OCI-LY1 (cell line): ENCODE data around the gene SF1.

Source experiments
- H2AFZ ChIP-seq: fragments of 200-600 bp; sonication (generic), shearing (Covaris generic); 2 replicates; pipeline ENCODE4 v1.6.0; 2014; ENCODE audit warnings: antibody characterized with exemption, mild to moderate bottlenecking, low read length
- H3F3A ChIP-seq: fragments of 200-600 bp; sonication (generic), shearing (Covaris generic); 2 replicates; pipeline ENCODE4 v1.6.0; 2014; ENCODE audit warnings: mild to moderate bottlenecking, antibody characterized with exemption, low read length, moderate library complexity; ENCODE audit not compliant: insufficient read depth
- H3K27ac ChIP-seq: fragments of 200-600 bp; sonication (generic); 2 replicates; pipeline ENCODE4 v1.5.1; 2014; ENCODE audit warnings: low read length, mixed run types, mild to moderate bottlenecking, low read depth; ENCODE audit not compliant: poor library complexity, severe bottlenecking
- H3K27me3 ChIP-seq: fragments of 200-600 bp; sonication (generic); 2 replicates; pipeline ENCODE4 v1.6.0; 2014; ENCODE audit warnings: antibody characterized with exemption, mild to moderate bottlenecking, low read length, moderate library complexity; ENCODE audit not compliant: insufficient read depth
- H3K36me3 ChIP-seq: fragments of 200-600 bp; sonication (generic); 2 replicates; pipeline ENCODE4 v1.6.1; 2014; ENCODE audit warnings: mild to moderate bottlenecking, antibody characterized with exemption, low read length, moderate library complexity, mixed read lengths; ENCODE audit not compliant: insufficient read depth
- H3K4me1 ChIP-seq: fragments of 200-600 bp; sonication (generic); 2 replicates; pipeline ENCODE4 v1.5.1; 2014; ENCODE audit warnings: mild to moderate bottlenecking, low read length, moderate library complexity; ENCODE audit not compliant: insufficient read depth, severe bottlenecking
- H3K4me2 ChIP-seq: fragments of 200-600 bp; sonication (generic), shearing (Covaris generic); 2 replicates; pipeline ENCODE4 v1.6.1; 2014; ENCODE audit warnings: low read length
- H3K4me3 ChIP-seq: fragments of 200-600 bp; sonication (generic); 2 replicates; pipeline ENCODE4 v1.5.1; 2014; ENCODE audit warnings: low read length, low read depth, mild to moderate bottlenecking, mixed read lengths; ENCODE audit not compliant: poor library complexity, severe bottlenecking
- H3K79me2 ChIP-seq: fragments of 200-600 bp; shearing (Covaris generic); 2 replicates; pipeline ENCODE4 v1.6.1; 2016; ENCODE audit warnings: mixed run types, low read length, mixed read lengths; ENCODE audit not compliant: insufficient read depth
- H3K9ac ChIP-seq: fragments of 200-600 bp; sonication (generic), shearing (Covaris generic); 2 replicates; pipeline ENCODE4 v1.6.1; 2014; ENCODE audit warnings: mild to moderate bottlenecking, low read length, mixed read lengths
- H3K9me2 ChIP-seq: fragments of 200-600 bp; sonication (generic), shearing (Covaris generic); 2 replicates; pipeline ENCODE4 v1.6.1; 2014; ENCODE audit warnings: low read depth, mild to moderate bottlenecking, low read length, mixed read lengths
- H3K9me3 ChIP-seq: fragments of 200-600 bp; shearing (Covaris generic); 2 replicates; pipeline ENCODE4 v1.6.1; 2014; ENCODE audit warnings: low read length, mixed read lengths
- H4K20me1 ChIP-seq: fragments of 200-600 bp; sonication (generic), shearing (Covaris generic); 2 replicates; pipeline ENCODE4 v1.6.0; 2016; ENCODE audit warnings: mild to moderate bottlenecking, low read length; ENCODE audit not compliant: insufficient read depth
- EZH2 ChIP-seq: fragments of 200-600 bp; sonication (generic), shearing (Covaris generic); IDR thresholded peaks from 2 replicates; pipeline ENCODE4 v1.8.0; 2017; ENCODE audit warnings: borderline replicate concordance, mixed run types, mild to moderate bottlenecking, antibody characterized with exemption, low read length, moderate library complexity, mixed read lengths
- TF ChIP-seq, protein P1 (sequence below): fragments of 200-600 bp; sonication (generic), shearing (Covaris generic); IDR thresholded peaks from 2 replicates; pipeline ENCODE4 v1.5.1; 2017; ENCODE audit warnings: mild to moderate bottlenecking, antibody characterized with exemption, low read length, moderate library complexity, mixed read lengths

SF1 gene

DNA sequence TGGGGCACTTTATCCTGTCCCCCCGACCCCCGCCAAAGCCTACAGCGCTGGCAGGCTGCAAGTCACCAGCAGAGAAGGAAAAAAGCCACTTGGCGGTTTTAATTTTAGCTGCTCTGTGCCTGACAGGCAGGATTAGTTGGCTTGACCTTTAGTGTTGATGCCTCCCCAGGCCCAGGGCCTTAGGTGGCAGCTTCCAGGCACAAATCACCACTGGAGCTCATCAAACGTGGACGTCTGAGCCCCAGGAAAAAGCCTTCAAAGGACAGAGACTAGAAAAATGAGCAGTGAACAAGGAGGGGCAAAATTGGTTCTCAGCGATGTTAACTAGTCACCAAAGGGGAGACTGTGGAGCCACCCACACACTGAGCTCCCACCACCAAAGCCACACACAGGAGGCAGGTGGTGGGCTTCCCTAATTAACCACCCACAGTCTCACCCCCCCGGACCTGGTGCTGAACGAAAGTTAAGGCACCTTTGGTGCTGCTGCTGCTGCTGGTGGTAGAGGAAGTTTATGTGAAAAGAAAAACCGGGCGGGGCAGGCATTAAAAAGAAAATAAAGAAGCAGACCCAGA lies 14.2 kb downstream of the SF1 start:
- H3K9me3 ChIP-seq: no peaks in the 10 kb centered on the region
- peaks cover 29% of the 10 kb centered on the region for H3K4me1 ChIP-seq
- no peaks in the 10 kb centered on the region for H3K9me2 ChIP-seq
- no peak overlapping the region for H3K4me3 ChIP-seq
- no peaks in the 10 kb centered on the region for H3K27me3 ChIP-seq
- TF ChIP-seq, protein P1, sequence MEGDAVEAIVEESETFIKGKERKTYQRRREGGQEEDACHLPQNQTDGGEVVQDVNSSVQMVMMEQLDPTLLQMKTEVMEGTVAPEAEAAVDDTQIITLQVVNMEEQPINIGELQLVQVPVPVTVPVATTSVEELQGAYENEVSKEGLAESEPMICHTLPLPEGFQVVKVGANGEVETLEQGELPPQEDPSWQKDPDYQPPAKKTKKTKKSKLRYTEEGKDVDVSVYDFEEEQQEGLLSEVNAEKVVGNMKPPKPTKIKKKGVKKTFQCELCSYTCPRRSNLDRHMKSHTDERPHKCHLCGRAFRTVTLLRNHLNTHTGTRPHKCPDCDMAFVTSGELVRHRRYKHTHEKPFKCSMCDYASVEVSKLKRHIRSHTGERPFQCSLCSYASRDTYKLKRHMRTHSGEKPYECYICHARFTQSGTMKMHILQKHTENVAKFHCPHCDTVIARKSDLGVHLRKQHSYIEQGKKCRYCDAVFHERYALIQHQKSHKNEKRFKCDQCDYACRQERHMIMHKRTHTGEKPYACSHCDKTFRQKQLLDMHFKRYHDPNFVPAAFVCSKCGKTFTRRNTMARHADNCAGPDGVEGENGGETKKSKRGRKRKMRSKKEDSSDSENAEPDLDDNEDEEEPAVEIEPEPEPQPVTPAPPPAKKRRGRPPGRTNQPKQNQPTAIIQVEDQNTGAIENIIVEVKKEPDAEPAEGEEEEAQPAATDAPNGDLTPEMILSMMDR: no peak
- TF ChIP-seq EZH2: no peak
- H3K9ac ChIP-seq: no peak overlapping the region
- H3K36me3 ChIP-seq: peaks cover 68% of the 10 kb centered on the region
- no peaks in the 10 kb centered on the region for H3K79me2 ChIP-seq
- no peak overlapping the region for H2AFZ ChIP-seq
- H3K27ac ChIP-seq: peak overlapping the region; percentile 61
- no peak overlapping the region for H3K4me2 ChIP-seq
- H4K20me1 ChIP-seq: no peaks in the 10 kb centered on the region
- H3F3A ChIP-seq: peaks cover 9% of the 10 kb centered on the region; the same call in 1 of the 2 replicates

DNA sequence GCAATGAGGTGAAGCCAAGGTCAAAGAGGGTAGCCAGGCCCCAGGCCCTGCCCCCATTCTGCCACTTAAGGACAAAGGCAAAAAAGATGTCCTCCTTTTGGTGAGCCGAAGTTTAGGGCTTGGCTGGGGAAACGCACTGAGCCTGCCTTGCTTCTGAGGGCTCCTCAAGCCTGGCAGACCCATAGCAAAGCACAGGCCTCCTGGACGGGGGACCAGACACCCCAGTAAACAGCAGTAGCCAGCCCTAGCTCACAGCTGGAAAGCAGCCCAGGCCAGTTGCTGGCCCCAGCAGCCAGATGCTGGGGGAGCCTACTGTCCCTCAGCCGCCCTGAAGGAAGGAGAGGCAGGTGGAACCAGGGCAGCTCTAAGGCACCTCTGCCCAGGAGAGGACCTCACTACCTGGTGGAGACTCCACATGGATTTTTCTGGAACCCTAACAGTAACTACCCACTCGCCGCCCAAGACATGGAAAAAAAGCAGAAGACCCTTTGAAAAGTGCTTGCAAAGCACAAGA lies 14.8 kb downstream of the SF1 start:
- Histone ChIP-seq H3F3A (0 out of 2 replicates have a peak, but pooled peaks cover 6% of the 10 kb centered on the region), H3K9me2 (no peaks in the 10 kb centered on the region), H3K9me3 (no peaks in the 10 kb centered on the region), H3K79me2 (no peaks in the 10 kb centered on the region), H3K4me1 (peaks cover 29% of the 10 kb centered on the region), H3K9ac (no peak overlapping the region; the same call in 1 of the 2 replicates), H3K27me3 (no peaks in the 10 kb centered on the region), H2AFZ (no peak overlapping the region), H3K4me2 (no peak overlapping the region), H3K36me3 (peaks cover 63% of the 10 kb centered on the region), H4K20me1 (no peaks in the 10 kb centered on the region), H3K27ac (peak overlapping the region; percentile 61), H3K4me3 (no peak overlapping the region)
- TF ChIP-seq, protein P1: no peak
- no peak for TF ChIP-seq EZH2

DNA sequence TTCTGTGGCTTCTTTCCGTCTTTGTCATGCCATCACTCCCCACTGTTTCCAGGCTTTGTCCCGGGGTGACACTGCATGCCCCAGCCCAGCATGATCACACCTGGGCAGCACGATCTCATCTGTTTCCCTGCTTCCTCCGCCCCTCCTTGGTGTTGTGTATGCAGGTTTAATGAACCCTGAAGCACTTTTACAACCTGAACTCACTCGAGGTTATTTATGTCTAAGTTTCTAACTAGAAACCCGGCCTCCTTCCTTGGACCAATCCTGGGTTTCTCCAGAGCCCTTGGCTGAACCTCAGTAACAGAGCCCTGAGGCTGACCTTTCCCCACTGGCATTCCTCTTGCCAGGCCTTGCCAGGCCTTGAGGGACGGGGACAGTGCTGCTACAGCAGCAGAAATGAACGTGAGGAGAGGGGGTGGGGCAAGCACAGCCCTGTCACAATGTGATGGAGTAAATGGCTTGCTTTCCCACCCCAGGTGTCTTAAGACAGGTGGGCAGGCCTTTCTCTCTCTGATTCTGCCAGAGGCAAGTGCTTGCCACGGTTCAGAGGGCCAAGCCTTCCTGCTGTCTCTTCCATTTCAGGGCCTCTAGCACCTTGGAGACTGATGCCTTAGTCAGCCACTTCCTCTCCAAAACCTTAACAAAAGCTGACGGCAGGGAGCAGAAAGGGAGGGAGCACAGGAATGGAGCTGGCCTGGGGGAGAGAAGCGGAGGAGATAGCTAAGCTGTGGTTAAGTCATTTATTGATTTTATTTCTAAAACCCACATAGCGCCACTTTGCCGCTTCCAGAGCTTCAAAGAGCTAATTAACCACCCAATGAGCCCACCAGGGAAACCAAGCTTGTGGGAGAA lies 15.4 kb downstream of the SF1 start:
- Histone ChIP-seq H3K36me3 (peaks cover 56% of the 10 kb centered on the region), H3K9ac (no peak overlapping the region; the same call in 1 of the 2 replicates), H2AFZ (no peak overlapping the region), H3K79me2 (no peaks in the 10 kb centered on the region), H4K20me1 (no peaks in the 10 kb centered on the region), H3K9me3 (no peaks in the 10 kb centered on the region), H3K4me2 (no peak overlapping the region), H3F3A (0 out of 2 replicates have a peak, but pooled peaks cover 6% of the 10 kb centered on the region), H3K27ac (peak overlapping the region; percentile 61), H3K9me2 (no peaks in the 10 kb centered on the region), H3K27me3 (no peaks in the 10 kb centered on the region), H3K4me1 (peaks cover 29% of the 10 kb centered on the region), H3K4me3 (no peak overlapping the region)
- TF ChIP-seq, protein P1: no peak
- TF ChIP-seq EZH2: no peak
